Effector CD4-positive, alpha-beta T cell (primary cell): ENCODE data around the gene PLA2G4F.
"Not testable (repeated sequence)": the region's sequence is repeated elsewhere in the genome, so short reads cannot be mapped to it uniquely, and the experiment has no call there.

Experiments used
- DNase-seq: peaks from one replicate; pipeline ENCODE4 v3.0.0-alpha.2; 2020

Gene PLA2G4F

DNA sequence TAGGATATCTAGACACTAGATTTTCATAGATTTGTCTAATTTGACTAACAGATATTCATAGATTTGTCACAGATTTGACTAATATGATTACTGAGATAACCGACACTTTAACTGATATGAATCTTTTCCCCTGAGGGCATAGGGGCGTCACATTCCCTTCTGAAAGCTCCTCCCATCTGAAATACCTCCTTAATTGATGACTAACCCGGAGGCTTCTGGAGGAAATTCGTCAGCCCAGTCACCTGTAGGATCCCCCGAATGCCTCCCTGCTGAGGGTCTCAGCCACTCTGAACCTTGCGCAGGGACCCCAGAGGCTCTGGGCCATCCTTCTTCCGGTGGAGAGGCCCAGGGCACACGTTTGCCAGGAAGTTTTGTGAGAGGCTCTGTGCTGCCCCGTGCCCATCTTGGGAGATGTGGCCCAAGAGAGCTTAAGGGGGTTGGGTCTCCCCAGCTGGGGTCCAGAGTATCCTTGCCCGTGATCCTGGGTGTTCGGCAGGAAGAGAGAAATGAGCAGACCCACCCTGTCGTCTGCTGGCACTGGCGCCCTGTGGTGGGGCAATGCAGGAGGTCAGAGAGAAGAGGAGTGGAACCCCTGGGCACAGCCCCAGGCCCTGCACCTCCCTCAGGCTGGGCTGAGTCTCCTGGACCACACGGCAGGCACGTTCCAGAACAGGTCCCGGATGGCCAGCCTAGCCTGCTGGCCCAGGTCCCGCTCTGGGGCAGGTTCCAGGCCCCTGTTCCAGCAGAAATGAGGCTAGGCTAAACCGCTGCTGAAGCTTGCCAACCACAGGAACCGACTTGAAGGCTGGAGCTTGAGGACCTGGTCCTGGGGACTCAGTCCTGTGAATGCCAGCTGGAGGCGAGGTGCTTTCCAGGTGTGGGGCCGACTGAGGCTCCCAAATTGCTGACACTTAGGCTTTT, 63.8 kb downstream of the PLA2G4F start:
- no peak for DNase-seq

- not testable (repeated sequence) for DNase-seq
Observed at GRCh38 chr15:42091753-42092397, 64.6 kb downstream of the PLA2G4F start.

- no peak for DNase-seq
Observed at GRCh38 chr15:42090781-42091180, 65.7 kb downstream of the PLA2G4F start.

- DNase-seq: no peak
Observed at GRCh38 chr15:42090370-42090769, 66.1 kb downstream of the PLA2G4F start.

DNA sequence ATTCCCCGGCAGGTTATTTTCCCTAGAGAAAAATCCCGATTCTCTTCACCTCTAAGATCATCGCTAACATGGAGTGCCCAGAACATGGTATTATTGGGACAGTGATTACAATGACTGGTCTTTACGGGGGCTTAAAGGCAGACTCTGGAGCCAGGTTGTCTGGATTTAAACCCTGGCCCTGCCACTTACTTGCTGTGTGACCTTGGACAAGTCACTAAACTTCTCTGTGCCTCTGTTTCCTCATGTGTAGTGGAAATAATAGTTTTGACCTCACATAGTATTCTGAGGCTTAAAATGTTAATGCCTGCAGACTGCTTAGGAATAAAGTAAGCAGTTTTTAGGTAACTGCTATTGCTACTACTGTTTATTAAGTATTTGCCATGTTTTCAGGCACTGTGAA, 66.5 kb downstream of the PLA2G4F start:
- DNase-seq: no peak
